Thyroid gland (tissue), 4 donors: ENCODE results near the gene ZNF282.

Experiments used
- CTCF ChIP-seq, 6 experiments: fragments of 200-600 bp in 3 of 6; fragments of 450-650 bp in 3 of 6; sonication (generic) in 3 of 6; IDR thresholded peaks; one replicate each; pipeline ENCODE4 v1.5.1; 2016 to 2019; ENCODE audit warnings: antibody characterized with exemption in 6 of 6, mild to moderate bottlenecking in 2 of 6, inconsistent platforms in 1 of 6, moderate library complexity in 1 of 6
- POLR2A ChIP-seq, 2 donors: fragments of 450-650 bp; IDR thresholded peaks; one replicate each; pipeline ENCODE4 v1.6.1; 2017; ENCODE audit warnings: antibody characterized with exemption in 2 of 2, mild to moderate bottlenecking in 2 of 2, moderate library complexity in 1 of 2

- no peak for TF ChIP-seq CTCF (IDR thresholded peaks at IDR 0.05)
- no peak for TF ChIP-seq POLR2A (IDR thresholded peaks at IDR 0.05)
These were observed 18.8 kb downstream of the ZNF282 start for GRCh38 chr7:149214020-149214720.
